ENCODE measurements around the gene ANXA2.

The ANXA2 gene

GRCh38 chr15:60315878-60316277 is 81.9 kb downstream of the ANXA2 start:
- no peak for DNase-seq
- H3K4me1 ChIP-seq = no peaks in the 10 kb centered on the region
- H3K36me3 ChIP-seq = no peaks in the 10 kb centered on the region
- peaks cover 3% of the 10 kb centered on the region for H3K27me3 ChIP-seq
- no peak for TF ChIP-seq CTCF (IDR thresholded peaks at IDR 0.05; ENCODE audit: low read depth, low read length)
- no peak overlapping the region for H3K4me3 ChIP-seq (ENCODE audit: low read depth, low read length)
- no peaks in the 10 kb centered on the region for H3K9me3 ChIP-seq

- no peak for DNase-seq
Measured at GRCh38 chr15:60313906-60314305, 83.9 kb downstream of the ANXA2 start.

DNA sequence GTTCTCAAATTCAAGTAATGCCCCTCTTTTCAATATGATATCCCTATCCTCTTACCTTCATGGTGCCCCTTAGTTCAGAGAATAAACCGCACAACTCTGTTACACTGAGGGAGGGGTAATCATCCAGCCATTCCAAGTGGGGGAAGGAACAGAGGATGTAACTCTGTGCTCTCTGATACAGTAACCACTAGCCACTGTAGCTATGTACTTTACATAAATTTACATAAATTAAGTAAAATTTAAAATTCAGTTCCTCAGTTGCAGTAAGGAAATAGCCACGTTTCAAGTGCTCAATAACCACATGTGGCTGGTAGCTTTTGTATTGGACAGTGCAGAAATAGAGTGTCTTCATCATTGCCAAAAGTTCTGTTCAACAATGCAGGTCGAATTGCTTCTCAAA is 90.8 kb downstream of the ANXA2 start:
- Histone ChIP-seq H3K9me3 (no peaks in the 10 kb centered on the region), H3K4me3 (ENCODE audit: low read depth, low read length) (no peak overlapping the region), H3K27me3 (peaks cover 19% of the 10 kb centered on the region), H3K36me3 (no peaks in the 10 kb centered on the region), H3K4me1 (no peaks in the 10 kb centered on the region)
- DNase-seq = no peak
- no peak for TF ChIP-seq CTCF (IDR thresholded peaks at IDR 0.05; ENCODE audit: low read depth, low read length)

More at GRCh38 chr15:60313906-60314305, 83.9 kb downstream of the ANXA2 start:
- Histone ChIP-seq H3K4me3 (ENCODE audit: low read depth, low read length) (no peak overlapping the region), H3K4me1 (no peaks in the 10 kb centered on the region), H3K27me3 (peaks cover 18% of the 10 kb centered on the region), H3K9me3 (no peaks in the 10 kb centered on the region), H3K36me3 (no peaks in the 10 kb centered on the region)
- no peak for TF ChIP-seq CTCF (IDR thresholded peaks at IDR 0.05; ENCODE audit: low read depth, low read length)

GRCh38 chr15:60301024-60301423 is 96.8 kb downstream of the ANXA2 start:
- Histone ChIP-seq H3K27me3 (no peaks in the 10 kb centered on the region; the same call in 1 of the 2 replicates), H3K4me3 (ENCODE audit: low read depth, low read length) (no peak overlapping the region), H3K36me3 (no peaks in the 10 kb centered on the region), H3K4me1 (no peaks in the 10 kb centered on the region), H3K9me3 (no peaks in the 10 kb centered on the region)
- no peak for TF ChIP-seq CTCF (IDR thresholded peaks at IDR 0.05; ENCODE audit: low read depth, low read length)
- peak; percentile 19 for DNase-seq

- DNase-seq = peak; percentile 27
- H3K4me3 ChIP-seq (ENCODE audit: low read depth, low read length) = no peak overlapping the region
- no peaks in the 10 kb centered on the region for H3K36me3 ChIP-seq
- no peaks in the 10 kb centered on the region; the same call in 1 of the 2 replicates for H3K27me3 ChIP-seq
- no peaks in the 10 kb centered on the region for H3K9me3 ChIP-seq
- TF ChIP-seq CTCF (IDR thresholded peaks at IDR 0.05; ENCODE audit: low read depth, low read length) = peak; percentile 30; the same call in 1 of the 2 replicates
- H3K4me1 ChIP-seq = no peaks in the 10 kb centered on the region
Measured at GRCh38 chr15:60299452-60300047, 98.2 kb downstream of the ANXA2 start.
